Heart left ventricle (tissue), 13 donors: ENCODE results near the gene MYBPHL.

Experiments
- CTCF ChIP-seq, 12 donors: fragments of 200-600 bp; sonication (generic) in 4 of 12; IDR thresholded peaks; one replicate each; pipeline versions ENCODE4 v1.5.0 to v1.8.0; 2018 to 2022; ENCODE audit warnings: antibody characterized with exemption in 12 of 12, mild to moderate bottlenecking in 5 of 12
- POLR2A ChIP-seq, 2 donors: fragments of 450-650 bp; IDR thresholded peaks; one replicate each; pipeline ENCODE4 v1.6.1; 2017; ENCODE audit warnings: antibody characterized with exemption in 2 of 2, mild to moderate bottlenecking in 2 of 2, moderate library complexity in 2 of 2
- donor health status: ischemic (EF 13 %, LVEDD 7.1; RV severe dilation, severe dysfunction).
- donor health status: DM: no; HTN: yes; CAD: no.
- donor health status: DM: no; HTN: no; CAD: no.
- donor health status: ischemic (EF 25% LVEDD 6.9; RV normal size, moderate dysfunction).
- donor health status: ischemic (EF 25% LVEDD 5.7; RV mildly dilated, moderate dysfunction).
- donor health status: ischemic (EF 35%, LVEDD 5.7; RV mildly dilated, moderate dysfunction).
- donor health status: nonischemic (EF 11% LVEDD 7.7; RV severe dilation, severe dysfunction).
- donor health status: DM: yes; HTN: yes; CAD: no.
- donor health status: PGD.
- donor health status: ischemic (EF 29% LVEDD 5.4; RV normal size, mild dysfunction).
- donor health status: nonischemic (EF 23%, LVEDD 6.1; RV moderate dilation, normal function).

GRCh38 chr1:109275706-109276345 lies 31.0 kb downstream of the MYBPHL start:
- TF ChIP-seq POLR2A (IDR thresholded peaks at IDR 0.05) = no peak
- no peak for TF ChIP-seq CTCF (IDR thresholded peaks at IDR 0.05)
